Spleen (tissue), 11 donors: ENCODE data around the gene SNX10. TPM values are rescaled to one million over a fixed set of nuclear protein-coding genes. Genes with fewer than 3 reads are reported as not detected.
A peak's percentile ranks its signal among the peaks of the same experiment; 100 is the strongest.

Source experiments
- DNase-seq: peaks from one replicate; pipeline ENCODE4 v3.0.0-alpha.2; 2020
- H3K27ac ChIP-seq, 8 donors: fragments of 200-600 bp; sonication (generic) in 7 of 8; 1 replicate in 4 of 8; 2 replicates in 4 of 8; pipeline versions ENCODE4 v1.5.0 to v1.8.0; 2016 to 2021; ENCODE audit warnings: inconsistent platforms in 4 of 8, mild to moderate bottlenecking in 4 of 8, moderate library complexity in 1 of 8
- H3K27me3 ChIP-seq, 7 donors: fragments of 200-600 bp; sonication (generic) in 6 of 7; replicated peaks in 1 of 7; 1 replicate in 4 of 7; 2 replicates in 3 of 7; pipeline versions ENCODE4 v1.5.0 to v1.8.0; 2016 to 2021; ENCODE audit warnings: inconsistent platforms in 3 of 7, mild to moderate bottlenecking in 1 of 7
- H3K36me3 ChIP-seq, 6 donors: fragments of 200-600 bp; sonication (generic) in 5 of 6; 1 replicate in 4 of 6; 2 replicates in 2 of 6; pipeline versions ENCODE4 v1.5.0 to v1.8.0; 2016 to 2021; ENCODE audit warnings: inconsistent platforms in 2 of 6
- H3K4me1 ChIP-seq, 6 donors: fragments of 200-600 bp; sonication (generic) in 5 of 6; 1 replicate in 3 of 6; 2 replicates in 3 of 6; pipeline versions ENCODE4 v1.5.0 to v1.8.0; 2016 to 2021; ENCODE audit warnings: inconsistent platforms in 3 of 6
- H3K4me3 ChIP-seq, 8 donors: fragments of 200-600 bp; sonication (generic) in 7 of 8; 1 replicate in 4 of 8; 2 replicates in 4 of 8; pipeline versions ENCODE4 v1.5.0 to v1.8.0; 2016 to 2021; ENCODE audit warnings: inconsistent platforms in 4 of 8, mild to moderate bottlenecking in 4 of 8, moderate library complexity in 2 of 8
- H3K9me3 ChIP-seq, 8 donors: fragments of 200-600 bp; sonication (generic) in 7 of 8; 1 replicate in 4 of 8; 2 replicates in 4 of 8; pipeline versions ENCODE4 v1.5.0 to v1.8.0; 2016 to 2021; ENCODE audit warnings: inconsistent platforms in 4 of 8
- POLR2A ChIP-seq, 3 donors: fragments of 450-650 bp; IDR thresholded peaks; one replicate each; pipeline ENCODE4 v1.5.1; 2017; ENCODE audit warnings: antibody characterized with exemption in 3 of 3, mild to moderate bottlenecking in 1 of 3
- POLR2AphosphoS5 ChIP-seq, 3 donors: sonication (generic); formaldehyde crosslinking; IDR thresholded peaks; one replicate each; pipeline ENCODE4 v1.5.1; 2017; ENCODE audit warnings: antibody characterized with exemption in 3 of 3
- WGBS, 5 donors: extraction: QIAGEN DNeasy Blood & Tissue Kit in 3 of 5; methylation state at CpG; one replicate each; pipeline versions ENCODE4 v1.1.5 to v1.1.7; 2013 to 2018; 5-methylcytosine and 5-hydroxymethylcytosine counted together
- intact Hi-C: fragments of 100-400 bp; cut with DNase I; formaldehyde crosslinking; loops from one replicate; pipeline ENCODE4 v1.15.0; 2023; ENCODE audit warnings: low total_unique reads
- polyA plus RNA-seq, 3 donors: library from polyadenylated mRNA; stranded (reverse); fragments of 200-250 nt; gene quantifications; one replicate each; pipeline ENCODE4 v1.2.1, GENCODE V29; 2013
- total RNA-seq, 7 donors: library from RNA; depleted of rRNA in 3 of 7; stranded (reverse); fragments of >200 nt in 3 of 7; fragmentation: NEBNext Ultra II Directional in 4 of 7; extraction: Animal tissue kit (Norgen Biotek cat#: 25700) in 4 of 7; gene quantifications; one replicate each; pipeline versions ENCODE4 v1.1.0 to v1.2.1, GENCODE V29; 2016 to 2021
- TF ChIP-seq, protein P1 (sequence below), 11 experiments: fragments of 200-600 bp in 7 of 11; fragments of 450-650 bp in 4 of 11; sonication (generic) in 4 of 11; IDR thresholded peaks in 8 of 11; conservative IDR thresholded peaks in 3 of 11; 1 replicate in 7 of 11; 2 replicates in 4 of 11; pipeline versions ENCODE4 v1.4.0 to v1.8.0; 2016 to 2021; ENCODE audit warnings: antibody characterized with exemption in 11 of 11, inconsistent platforms in 4 of 11, mild to moderate bottlenecking in 1 of 11
- donor health status: healthy with polysubstance abuse.
- donor health status: DM: no; HTN: no; CAD: no; lungs with moderate emphysema.
- donor health status: DM: no; HTN: no; CAD: no.
- donor health status: Bipolar disorder and iron deficiency.
- donor health status: healthy.
- donor health status: DM: no; HTN: no; CAD: no.
- donor health status: DM: yes; HTN: yes; CAD: no.

Gene SNX10
- total and polyA plus RNA-seq, 10 donors, result 20.8 to 46.3 (median 38.7) TPM

DNA sequence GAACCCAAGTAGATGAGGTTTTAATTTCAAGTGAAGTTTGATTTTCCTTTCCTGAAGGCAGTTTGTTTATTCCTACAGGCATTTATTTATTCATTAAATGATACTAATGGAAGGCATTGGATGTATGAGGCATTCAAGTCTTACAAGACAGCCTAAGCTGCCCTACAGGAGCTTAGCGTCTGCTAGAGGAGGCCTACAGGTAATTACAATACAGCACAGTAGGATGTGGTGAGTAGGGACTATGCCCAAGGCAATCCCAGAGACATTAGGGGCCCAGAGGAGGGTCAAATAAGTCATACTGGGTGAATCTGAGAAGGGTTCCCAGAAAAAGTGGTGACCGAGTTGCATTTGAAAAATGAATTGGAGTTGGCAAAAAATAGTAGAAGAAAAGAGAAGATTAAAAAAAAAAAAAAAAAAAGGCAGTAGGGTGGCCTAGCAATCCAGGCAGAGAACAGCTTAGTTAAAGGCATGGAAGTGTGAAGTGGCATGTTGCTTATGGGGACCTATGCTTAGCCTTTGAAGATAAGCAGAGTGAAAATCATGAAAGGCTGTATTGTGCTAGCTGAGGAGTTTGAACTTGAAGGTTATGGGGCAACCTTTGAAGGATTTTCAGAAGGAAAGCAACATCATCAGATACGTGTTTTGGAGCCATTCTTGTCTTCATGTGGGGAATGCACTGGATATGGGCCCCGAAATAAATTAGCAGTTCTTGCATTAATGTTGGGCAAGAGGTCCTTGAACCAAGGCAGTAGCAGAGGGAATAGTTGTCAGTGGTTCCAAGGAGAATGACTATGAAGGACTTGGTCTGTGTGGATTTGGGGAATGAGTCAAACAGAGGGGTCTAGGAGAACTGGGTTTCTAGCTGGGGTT, 65.5 kb downstream of the SNX10 start:
- H3K36me3 ChIP-seq, result peaks cover 0 to 12% (median 4%) of the 10 kb centered on the region in 6 donors
- H3K27ac ChIP-seq, result no peak overlapping the region
- TF ChIP-seq POLR2AphosphoS5 (IDR thresholded peaks at IDR 0.05) (no peak), POLR2A (IDR thresholded peaks at IDR 0.05) (no peak)
- TF ChIP-seq, protein P1, sequence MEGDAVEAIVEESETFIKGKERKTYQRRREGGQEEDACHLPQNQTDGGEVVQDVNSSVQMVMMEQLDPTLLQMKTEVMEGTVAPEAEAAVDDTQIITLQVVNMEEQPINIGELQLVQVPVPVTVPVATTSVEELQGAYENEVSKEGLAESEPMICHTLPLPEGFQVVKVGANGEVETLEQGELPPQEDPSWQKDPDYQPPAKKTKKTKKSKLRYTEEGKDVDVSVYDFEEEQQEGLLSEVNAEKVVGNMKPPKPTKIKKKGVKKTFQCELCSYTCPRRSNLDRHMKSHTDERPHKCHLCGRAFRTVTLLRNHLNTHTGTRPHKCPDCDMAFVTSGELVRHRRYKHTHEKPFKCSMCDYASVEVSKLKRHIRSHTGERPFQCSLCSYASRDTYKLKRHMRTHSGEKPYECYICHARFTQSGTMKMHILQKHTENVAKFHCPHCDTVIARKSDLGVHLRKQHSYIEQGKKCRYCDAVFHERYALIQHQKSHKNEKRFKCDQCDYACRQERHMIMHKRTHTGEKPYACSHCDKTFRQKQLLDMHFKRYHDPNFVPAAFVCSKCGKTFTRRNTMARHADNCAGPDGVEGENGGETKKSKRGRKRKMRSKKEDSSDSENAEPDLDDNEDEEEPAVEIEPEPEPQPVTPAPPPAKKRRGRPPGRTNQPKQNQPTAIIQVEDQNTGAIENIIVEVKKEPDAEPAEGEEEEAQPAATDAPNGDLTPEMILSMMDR (IDR thresholded peaks at IDR 0.05 in 8 of 11, conservative IDR thresholded peaks at IDR 0.05 in 3 of 11), result no peak
- no peaks in the 10 kb centered on the region for H3K27me3 ChIP-seq
- no peak for DNase-seq
- no peak overlapping the region for H3K4me3 ChIP-seq
- WGBS, 5 donors, result 72 to 95% (median 91%) methylated on average over 4 of the region's 4 CpGs
- intact Hi-C loops, result no loop called here
- H3K9me3 ChIP-seq, result no peaks in the 10 kb centered on the region
- peaks cover 0 to 28% (median 14%) of the 10 kb centered on the region in 6 donors for H3K4me1 ChIP-seq

DNA sequence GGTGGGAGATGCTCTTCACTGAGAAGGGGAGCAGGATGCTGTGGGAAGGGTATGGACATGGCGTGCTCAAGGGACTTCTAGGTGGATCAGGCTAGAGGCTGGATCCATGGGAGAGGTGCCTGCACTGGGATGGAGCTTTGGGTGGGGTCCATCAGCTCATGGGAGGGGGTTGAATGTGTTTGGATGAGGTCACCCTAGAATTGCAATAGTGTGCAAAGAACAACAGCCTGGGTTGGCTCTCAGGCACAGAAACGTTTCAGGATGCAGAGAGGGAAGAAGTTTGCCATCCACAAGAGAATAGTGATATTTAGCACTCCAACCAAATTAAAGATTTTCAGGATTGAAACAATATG, 66.1 kb downstream of the SNX10 start:
- TF ChIP-seq POLR2AphosphoS5 (IDR thresholded peaks at IDR 0.05) (no peak), POLR2A (IDR thresholded peaks at IDR 0.05) (no peak)
- TF ChIP-seq, protein P1 (IDR thresholded peaks at IDR 0.05 in 8 of 11, conservative IDR thresholded peaks at IDR 0.05 in 3 of 11), result no peak
- intact Hi-C loops, result no loop called here
- H3K9me3 ChIP-seq, result no peaks in the 10 kb centered on the region
- peaks cover 0 to 30% (median 14%) of the 10 kb centered on the region in 6 donors for H3K4me1 ChIP-seq
- DNase-seq, result no peak
- H3K4me3 ChIP-seq, result no peak overlapping the region
- H3K36me3 ChIP-seq, result peaks cover 0 to 8% (median 2%) of the 10 kb centered on the region in 6 donors
- H3K27me3 ChIP-seq, result no peaks in the 10 kb centered on the region
- WGBS, 5 donors, result 85 to 96% (median 92%) methylated on average over 2 of the region's 2 CpGs
- H3K27ac ChIP-seq, result no peak overlapping the region

DNA sequence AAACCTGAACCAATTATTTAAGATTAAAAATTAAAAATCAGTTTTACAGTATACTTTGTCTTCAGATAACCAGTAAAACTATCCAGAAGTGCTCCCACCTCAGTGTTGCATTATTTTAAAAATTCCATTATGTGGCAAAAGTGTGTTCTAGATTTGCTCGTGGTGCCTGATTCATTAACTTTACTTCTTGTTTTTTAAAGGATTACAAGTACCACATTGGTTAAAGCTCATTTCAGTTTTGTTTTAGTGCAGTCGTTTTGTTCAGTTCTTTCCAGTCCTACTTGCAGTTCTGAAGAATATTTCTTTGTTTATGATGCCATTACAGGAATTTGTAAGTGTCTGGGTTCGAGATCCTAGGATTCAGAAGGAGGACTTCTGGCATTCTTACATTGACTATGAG, 69.0 kb downstream of the SNX10 start:
- no peak for DNase-seq
- no peaks in the 10 kb centered on the region for H3K27me3 ChIP-seq
- H3K4me3 ChIP-seq, result peak overlapping the region in 3 of 8 donors; percentile 22 to 34 (median 23)
- intact Hi-C loops, result loop anchor here (5.0 kb wide), 2 partner anchors 83 to 163 kb away; no protein-coding TSS in a partner anchor
- H3K4me1 ChIP-seq, result peaks cover 7 to 52% (median 24%) of the 10 kb centered on the region in 6 donors
- H3K36me3 ChIP-seq, result peaks cover 0 to 22% (median under 1%) of the 10 kb centered on the region in 6 donors
- no peaks in the 10 kb centered on the region for H3K9me3 ChIP-seq
- peak overlapping the region in 6 of 8 donors; percentile 7 to 67 (median 62) for H3K27ac ChIP-seq
- 43 to 62% (median 56%) methylated on average over 3 of the region's 3 CpGs for WGBS, 5 donors
- TF ChIP-seq, protein P1 (IDR thresholded peaks at IDR 0.05 in 8 of 11, conservative IDR thresholded peaks at IDR 0.05 in 3 of 11), result no peak
- TF ChIP-seq POLR2AphosphoS5 (IDR thresholded peaks at IDR 0.05), result no peak
- TF ChIP-seq POLR2A (IDR thresholded peaks at IDR 0.05), result no peak

DNA sequence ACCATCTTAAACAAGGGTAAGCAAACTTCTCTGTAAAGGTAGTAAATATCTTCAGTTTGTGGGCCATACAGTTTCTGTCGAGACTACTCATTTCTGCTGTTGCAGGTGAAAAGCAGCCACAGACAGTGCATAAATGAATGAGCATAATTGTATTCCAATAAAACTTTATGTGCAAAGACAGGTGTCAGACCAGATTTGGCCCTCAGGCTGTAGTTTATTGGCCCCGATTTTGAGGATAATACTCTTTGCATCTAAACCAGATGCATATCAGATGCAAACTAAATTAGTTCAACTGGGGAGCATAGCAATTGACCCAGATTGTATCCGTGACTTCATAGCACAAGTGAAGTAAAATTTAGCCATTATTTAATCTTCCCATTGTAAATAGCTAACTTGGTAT, 70.0 kb downstream of the SNX10 start:
- peak overlapping the region in 3 of 8 donors; percentile 22 to 34 (median 23) for H3K4me3 ChIP-seq
- H3K27me3 ChIP-seq, result no peaks in the 10 kb centered on the region
- no peak overlapping the region for H3K27ac ChIP-seq
- TF ChIP-seq, protein P1 (IDR thresholded peaks at IDR 0.05 in 8 of 11, conservative IDR thresholded peaks at IDR 0.05 in 3 of 11), result no peak
- TF ChIP-seq POLR2AphosphoS5 (IDR thresholded peaks at IDR 0.05) (no peak), POLR2A (IDR thresholded peaks at IDR 0.05) (no peak)
- H3K4me1 ChIP-seq, result peaks cover 7 to 53% (median 24%) of the 10 kb centered on the region in 6 donors
- 86 to 98% (median 92%) methylated on average over 3 of the region's 3 CpGs for WGBS, 5 donors
- no peak for DNase-seq
- intact Hi-C loops, result loop anchor here (5.0 kb wide), 2 partner anchors 84 to 164 kb away; no protein-coding TSS in a partner anchor
- no peaks in the 10 kb centered on the region for H3K9me3 ChIP-seq
- peaks cover 0 to 32% (median 5%) of the 10 kb centered on the region in 6 donors for H3K36me3 ChIP-seq
